Measurements from ENCODE around the gene SCYL2.

The SCYL2 gene

DNA sequence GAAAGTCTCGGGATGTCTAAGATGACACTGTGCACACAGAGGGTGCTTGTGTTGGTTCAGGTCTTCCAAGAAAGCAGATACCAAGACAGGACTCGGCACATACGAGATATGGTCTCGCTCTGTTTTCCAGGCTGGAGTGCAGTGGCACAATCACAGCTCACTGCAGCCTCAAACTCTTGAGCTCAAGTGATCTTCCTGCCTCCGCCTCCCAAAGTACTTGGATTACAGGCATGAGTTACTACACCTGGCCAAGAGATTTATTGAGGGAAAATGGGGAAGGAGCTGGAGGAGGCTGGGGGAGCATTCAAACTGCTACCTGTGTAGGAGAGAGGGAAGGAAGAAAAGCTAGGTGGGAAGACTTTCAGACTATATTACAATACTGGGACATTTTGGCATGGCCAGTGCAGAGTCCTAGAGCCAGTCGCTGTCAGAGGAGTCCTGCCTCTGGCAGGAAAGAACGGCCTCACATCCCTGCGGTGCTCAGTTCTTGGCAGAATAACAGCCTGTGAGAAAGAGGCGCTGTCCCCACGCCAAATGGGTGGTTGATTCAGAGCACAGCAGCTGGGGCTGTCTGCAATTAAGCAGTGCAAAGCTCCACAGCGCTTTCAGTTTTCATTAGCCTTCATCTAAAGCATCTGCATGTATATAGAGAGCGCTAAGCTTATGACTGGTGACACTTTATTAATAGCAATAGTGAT, 108.2 kb downstream of the SCYL2 start:
- no peak for DNase-seq (ENCODE audit: low spot score)

DNA sequence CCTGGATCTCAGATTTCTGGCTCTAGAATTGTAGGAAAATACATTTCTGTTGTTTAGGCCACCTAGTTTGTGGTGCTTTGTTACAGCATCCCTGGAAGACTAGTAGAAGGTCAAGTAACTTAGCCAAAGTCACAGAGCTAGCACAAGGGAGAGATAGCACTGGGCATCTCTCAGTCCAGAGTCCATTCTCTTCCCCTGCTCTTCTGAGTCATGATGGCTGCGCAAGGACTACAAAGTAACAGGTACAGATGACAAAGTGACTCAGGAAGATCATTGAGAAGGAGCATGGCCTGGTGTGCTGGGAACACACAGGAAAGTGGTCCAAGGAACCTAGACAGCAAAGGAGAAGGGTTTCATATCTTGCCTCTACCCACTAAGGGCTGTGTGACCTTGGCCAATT, 109.2 kb downstream of the SCYL2 start:
- DNase-seq (ENCODE audit: low spot score) = no peak

DNA sequence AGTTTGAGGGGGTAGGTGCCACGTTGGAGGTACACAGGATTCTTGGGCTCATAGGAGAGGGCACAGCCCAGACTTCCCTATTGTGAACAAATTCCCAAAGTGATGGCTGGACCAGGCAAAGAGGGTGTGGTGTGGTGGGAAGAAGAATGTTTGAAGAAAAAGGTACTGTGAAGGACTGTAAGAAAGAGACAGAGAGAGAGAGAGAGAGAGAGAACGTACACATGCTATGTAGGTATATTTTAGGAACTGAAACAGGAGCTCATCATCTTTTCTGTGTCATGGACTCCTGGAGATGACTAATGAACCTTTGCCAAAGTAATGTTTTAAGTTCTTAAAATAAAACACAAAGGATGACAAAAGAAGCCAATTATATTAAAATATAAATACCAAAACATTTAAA, 114.4 kb downstream of the SCYL2 start:
- no peak for DNase-seq (ENCODE audit: low spot score)

DNA sequence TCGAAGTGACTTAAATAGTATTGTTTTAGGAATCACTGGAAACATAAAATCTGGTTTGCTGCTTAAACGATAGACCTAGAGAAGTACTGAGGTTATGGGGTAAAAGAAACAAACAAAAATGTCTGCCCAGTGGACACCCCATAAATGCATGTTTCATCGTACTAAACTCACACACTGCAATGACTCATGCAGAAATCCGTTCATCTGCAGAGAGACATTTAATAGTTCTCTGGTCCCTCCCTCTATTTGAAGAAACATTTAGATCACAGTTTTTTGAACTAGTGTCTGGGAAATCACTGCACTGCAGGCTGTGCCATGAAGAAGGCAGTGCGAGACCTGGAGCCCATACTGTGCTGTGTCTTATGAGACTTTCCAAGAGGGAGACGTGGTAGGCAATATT, 115.4 kb downstream of the SCYL2 start:
- DNase-seq (ENCODE audit: low spot score) = no peak

DNA sequence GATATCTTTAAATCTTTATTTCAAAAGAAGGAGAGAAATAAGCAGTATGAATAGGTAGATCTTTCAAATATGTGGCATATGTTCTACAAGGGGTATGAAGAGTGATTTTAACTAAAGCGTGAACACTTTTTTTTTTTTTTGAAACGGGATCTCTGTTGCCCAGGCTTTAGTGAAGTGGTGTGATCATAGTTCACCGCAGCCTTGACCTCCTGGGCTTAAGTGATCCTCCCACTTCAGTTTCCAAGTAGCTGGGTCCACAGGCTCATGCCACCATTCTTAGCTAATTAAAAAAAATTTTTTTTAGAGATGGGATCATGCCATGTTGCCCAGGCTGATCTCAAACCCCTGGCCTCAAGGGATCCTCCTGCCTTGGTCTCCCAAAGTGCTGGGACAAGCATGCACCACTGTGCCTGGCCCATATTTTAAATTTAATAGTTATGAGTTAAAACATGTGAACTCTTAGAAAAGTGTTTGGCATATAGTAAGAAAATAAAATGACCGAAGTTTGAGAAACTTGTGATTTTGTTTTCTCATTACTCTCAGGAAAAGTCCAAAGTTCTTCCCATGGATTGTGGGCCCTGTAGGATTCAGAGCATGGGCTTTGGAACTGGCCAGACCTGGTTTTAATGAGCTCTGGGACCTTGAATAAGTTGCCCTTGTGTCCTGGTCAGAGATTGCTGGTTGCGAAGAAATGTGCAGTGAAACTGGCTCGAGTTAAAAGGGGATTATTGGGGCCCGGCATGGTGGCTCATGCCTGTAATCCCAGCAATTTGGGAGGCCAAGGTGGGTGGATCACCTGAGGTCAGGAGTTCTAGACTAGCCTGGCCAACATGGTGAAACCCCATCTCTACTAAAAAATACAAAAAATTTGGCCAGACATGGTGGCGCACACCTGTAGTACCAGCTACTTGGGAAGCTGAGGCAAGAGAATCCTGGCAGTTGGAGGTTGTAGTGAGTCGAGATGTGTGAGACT, 116.9 kb downstream of the SCYL2 start:
- DNase-seq (ENCODE audit: low spot score) = no peak

DNA sequence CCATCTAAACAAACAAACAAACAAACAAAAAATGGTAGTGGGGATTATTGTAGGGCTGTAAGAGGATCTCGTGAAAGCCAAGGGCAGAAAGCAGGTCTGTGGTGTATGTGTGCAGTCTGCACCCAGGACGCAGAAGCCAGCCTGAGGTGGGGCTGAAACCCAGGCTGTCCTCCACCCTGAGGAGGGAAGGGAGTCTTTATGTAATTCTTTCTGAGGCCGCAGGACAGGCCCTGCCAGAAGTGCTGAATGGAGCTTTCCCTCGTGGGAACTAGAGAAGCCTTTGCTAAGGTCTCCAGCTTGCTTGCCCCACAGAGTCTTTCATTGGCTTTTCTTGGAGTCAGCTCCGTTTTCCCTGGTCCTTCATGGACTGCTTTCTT, 117.6 kb downstream of the SCYL2 start:
- DNase-seq (ENCODE audit: low spot score) = no peak

DNA sequence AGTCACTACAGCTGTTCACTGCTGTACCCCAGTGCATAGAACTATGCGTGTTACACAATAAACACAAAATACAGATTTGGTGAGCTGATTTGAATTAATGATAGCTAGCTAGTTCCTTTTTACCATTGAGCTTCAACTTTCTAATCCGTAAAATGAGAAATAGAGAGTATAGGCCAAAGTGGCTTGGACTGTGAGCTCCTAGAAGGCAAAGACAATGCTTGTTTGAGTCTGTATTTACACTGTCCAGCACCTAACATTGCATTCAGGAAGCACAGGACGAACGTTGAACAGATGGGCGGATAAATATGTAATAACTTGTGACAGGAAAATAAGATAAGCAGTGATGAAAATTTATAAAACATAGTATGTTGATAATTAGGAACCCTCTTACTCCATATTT, 121.4 kb downstream of the SCYL2 start:
- no peak for DNase-seq (ENCODE audit: low spot score)

Measured in germinal center (tissue), 1 donor.